ENCODE results near the gene B9D2.

B9D2 gene

DNA sequence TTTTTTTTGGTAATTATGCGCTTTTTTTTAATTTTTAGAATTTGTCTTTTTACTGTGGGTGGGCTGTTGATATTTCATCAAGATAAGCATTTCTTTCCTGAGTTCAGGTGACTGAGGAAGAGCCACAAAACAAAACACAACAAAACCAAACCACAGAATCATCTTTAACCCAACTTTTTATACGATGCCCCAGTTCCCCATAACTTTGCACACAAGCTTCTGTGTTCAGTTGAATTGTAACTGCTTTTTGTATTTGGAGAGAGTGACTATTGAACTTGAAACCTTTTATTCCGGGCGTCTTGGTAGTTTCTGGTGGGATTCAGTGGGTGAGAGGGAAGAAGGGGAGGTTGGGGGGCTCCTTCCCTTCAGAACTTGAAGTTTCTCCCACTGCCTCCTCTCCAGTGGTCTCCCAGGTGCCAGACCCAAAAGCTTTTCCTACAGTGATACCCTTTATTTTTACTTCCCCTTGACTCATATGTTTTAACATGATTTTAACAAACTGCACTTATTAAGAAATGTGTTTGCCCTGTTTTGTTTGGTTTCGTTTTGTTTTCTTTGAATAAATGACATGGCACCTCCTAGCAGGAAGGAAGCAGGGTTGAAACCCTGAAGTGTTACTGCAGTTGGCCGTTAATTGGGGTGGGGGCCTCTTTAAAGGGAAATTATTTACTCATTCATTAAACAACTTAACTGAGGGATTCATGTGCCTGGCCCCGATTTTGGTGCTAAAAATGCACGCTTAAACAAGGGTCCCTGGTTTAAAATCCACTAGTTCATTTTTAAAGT lies 56.7 kb downstream of the B9D2 start:
- DNase-seq (ENCODE audit: low read depth in 2 of 2), result no peak
- H3K4me3 ChIP-seq (replicated peaks in 1 of 2; ENCODE audit: low read depth in 2 of 2, low read length in 2 of 2), result no peak overlapping the region
- TF ChIP-seq, protein P1, sequence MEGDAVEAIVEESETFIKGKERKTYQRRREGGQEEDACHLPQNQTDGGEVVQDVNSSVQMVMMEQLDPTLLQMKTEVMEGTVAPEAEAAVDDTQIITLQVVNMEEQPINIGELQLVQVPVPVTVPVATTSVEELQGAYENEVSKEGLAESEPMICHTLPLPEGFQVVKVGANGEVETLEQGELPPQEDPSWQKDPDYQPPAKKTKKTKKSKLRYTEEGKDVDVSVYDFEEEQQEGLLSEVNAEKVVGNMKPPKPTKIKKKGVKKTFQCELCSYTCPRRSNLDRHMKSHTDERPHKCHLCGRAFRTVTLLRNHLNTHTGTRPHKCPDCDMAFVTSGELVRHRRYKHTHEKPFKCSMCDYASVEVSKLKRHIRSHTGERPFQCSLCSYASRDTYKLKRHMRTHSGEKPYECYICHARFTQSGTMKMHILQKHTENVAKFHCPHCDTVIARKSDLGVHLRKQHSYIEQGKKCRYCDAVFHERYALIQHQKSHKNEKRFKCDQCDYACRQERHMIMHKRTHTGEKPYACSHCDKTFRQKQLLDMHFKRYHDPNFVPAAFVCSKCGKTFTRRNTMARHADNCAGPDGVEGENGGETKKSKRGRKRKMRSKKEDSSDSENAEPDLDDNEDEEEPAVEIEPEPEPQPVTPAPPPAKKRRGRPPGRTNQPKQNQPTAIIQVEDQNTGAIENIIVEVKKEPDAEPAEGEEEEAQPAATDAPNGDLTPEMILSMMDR (IDR thresholded peaks at IDR 0.05; ENCODE audit: low read depth, low read length), result no peak

DNA sequence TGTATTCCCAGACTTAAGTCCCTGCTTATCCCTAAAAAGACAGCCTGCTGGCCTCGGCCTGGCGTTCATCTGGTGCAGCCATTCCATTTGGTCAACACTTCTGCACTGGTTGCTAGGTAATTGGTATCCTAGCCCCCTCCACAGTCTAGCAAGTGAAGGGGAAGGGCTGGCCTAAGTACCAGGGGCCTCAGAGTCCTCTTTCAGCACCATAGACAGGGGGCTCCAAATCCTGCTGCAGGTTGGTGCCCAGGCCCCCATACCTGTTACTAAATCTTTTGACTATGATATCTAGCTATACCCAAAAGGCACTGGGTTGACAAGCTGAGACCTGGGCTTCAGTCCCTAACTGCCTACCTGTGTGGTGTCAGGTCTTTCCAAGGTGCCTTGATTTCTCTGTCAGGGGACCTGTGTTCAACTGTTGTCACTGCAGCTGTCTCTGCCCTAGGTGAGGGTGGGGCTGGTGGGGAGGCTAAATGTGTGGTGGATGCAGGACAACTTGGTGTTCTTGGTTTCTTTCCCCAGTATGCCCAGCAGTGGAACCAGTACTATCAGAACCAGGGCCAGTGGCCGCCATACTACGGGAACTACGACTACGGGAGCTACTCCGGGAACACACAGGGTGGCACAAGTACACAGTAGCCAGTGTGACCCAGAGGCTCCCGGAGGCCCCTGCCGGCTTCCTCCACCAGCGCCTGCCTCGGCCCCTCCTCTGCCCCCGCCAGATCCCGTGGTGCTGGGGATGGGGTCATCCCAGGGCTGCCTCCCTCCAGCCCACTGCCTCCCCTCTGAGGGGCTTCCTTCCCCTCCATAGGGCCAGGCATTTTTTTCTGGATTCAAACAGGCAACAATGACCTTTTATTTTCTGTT lies 57.8 kb downstream of the B9D2 start:
- TF ChIP-seq, protein P1 (IDR thresholded peaks at IDR 0.05; ENCODE audit: low read depth, low read length), result no peak
- no peak for DNase-seq (ENCODE audit: low read depth in 2 of 2)
- H3K4me3 ChIP-seq (replicated peaks in 1 of 2; ENCODE audit: low read depth in 2 of 2, low read length in 2 of 2), result no peak overlapping the region

DNA sequence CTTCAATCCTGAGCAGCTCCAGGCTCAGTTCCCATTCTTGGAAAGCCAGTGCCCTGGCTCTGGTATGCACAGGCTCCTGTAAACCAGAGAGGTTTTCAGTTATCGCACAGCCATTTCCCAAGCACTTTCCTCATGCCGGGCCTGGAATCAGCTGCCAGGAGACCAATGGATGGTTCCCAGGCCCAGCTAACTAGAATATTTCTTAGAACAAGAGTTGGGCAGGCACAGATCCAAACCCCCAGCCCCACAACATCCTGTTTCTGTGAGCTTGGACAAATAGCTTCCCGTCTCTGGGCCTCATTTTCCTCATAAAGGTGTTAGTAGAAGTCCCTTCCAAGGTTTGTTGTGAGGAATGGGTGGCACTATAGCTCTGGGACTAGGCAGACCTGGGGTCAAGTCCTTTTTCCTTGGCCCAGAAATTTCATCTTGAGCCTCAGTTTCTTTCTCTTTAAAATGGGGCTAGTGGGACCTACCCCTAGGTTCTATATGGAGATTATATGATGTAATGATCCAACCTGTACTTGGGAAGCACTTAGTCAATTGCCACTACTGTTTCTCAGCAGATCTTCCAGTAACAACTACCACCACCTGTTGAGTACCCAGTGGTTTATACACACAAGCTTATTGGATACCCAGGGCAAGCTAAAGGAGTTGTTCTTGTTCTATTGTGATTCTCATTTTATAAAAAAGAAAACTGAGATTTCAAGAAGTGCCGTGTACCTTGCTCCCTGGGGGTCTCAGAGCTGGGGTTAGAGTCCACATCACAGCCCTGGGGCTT lies 59.1 kb downstream of the B9D2 start:
- H3K4me3 ChIP-seq (replicated peaks in 1 of 2; ENCODE audit: low read depth in 2 of 2, low read length in 2 of 2), result no peak overlapping the region
- DNase-seq (ENCODE audit: low read depth in 2 of 2), result no peak
- TF ChIP-seq, protein P1 (IDR thresholded peaks at IDR 0.05; ENCODE audit: low read depth, low read length), result no peak

All from cardiac fibroblast (primary cell).